Measurements from ENCODE around the gene GSK3B. TPM values are rescaled to one million over a fixed set of nuclear protein-coding genes. Genes with fewer than 3 reads are reported as not detected.

Gene GSK3B
- total RNA-seq, 1 donor from 2014 or later = 20.6 TPM

GRCh38 chr3:119776304-119776703 is 317.9 kb downstream of the GSK3B start:
- DNase-seq (ENCODE audit: extremely low spot score in 2 of 2) = no peak
- Histone ChIP-seq H3K27me3 (no peaks in the 10 kb centered on the region), H3K27ac (no peak overlapping the region), H3K36me3 (no peaks in the 10 kb centered on the region), H3K9me3 (no peaks in the 10 kb centered on the region), H3K4me1 (no peaks in the 10 kb centered on the region), H3K4me3 (no peak overlapping the region)
- intact Hi-C loops (cut with DNase I) = no loop called here
- TF ChIP-seq POLR2A (IDR thresholded peaks at IDR 0.05) (no peak), CTCF (IDR thresholded peaks at IDR 0.05) (no peak), POLR2AphosphoS5 (IDR thresholded peaks at IDR 0.05; ENCODE audit: insufficient read depth in 1 of 2, low read depth in 1 of 2) (no peak)

DNA sequence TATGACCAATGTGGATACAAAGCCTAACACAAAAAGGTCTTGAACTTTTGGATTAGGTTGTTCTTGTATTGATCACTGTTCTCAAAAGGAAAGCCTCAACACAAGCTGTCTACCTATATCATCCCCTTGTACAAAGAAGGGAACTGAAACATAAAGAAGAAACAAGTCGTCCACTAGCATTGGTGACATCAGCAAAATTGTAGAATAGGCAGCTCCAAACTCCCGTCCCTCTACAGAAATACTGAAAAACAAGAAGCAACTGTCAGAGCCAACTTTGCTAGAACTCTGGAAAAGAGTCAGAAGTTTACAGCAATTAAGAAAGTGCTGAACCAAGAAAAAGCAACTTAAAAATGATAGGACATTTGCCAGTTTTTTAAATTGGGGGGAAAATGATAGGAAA is 319.8 kb downstream of the GSK3B start:
- Histone ChIP-seq H3K27me3 (no peaks in the 10 kb centered on the region), H3K4me3 (no peak overlapping the region), H3K27ac (no peak overlapping the region), H3K36me3 (no peaks in the 10 kb centered on the region), H3K4me1 (no peaks in the 10 kb centered on the region), H3K9me3 (no peaks in the 10 kb centered on the region)
- intact Hi-C loops (cut with DNase I) = no loop called here
- no peak for TF ChIP-seq CTCF (IDR thresholded peaks at IDR 0.05)
- no peak for TF ChIP-seq POLR2A (IDR thresholded peaks at IDR 0.05)
- TF ChIP-seq POLR2AphosphoS5 (IDR thresholded peaks at IDR 0.05; ENCODE audit: insufficient read depth in 1 of 2, low read depth in 1 of 2) = no peak
- DNase-seq (ENCODE audit: extremely low spot score in 2 of 2) = no peak

Small RNA genes within 50 kb of the gene (small RNA-seq; reads per million reads assigned to genes)
- not detected for gene RN7SL397P
- gene RN7SL762P = not detected

Other genes starting within 250 kb of the GSK3B start
- not detected for gene GPR156, start 190.8 kb upstream of the GSK3B start, total RNA-seq

Data from vagina (tissue), 2 donors.